GM21526 (cell line): ENCODE data around the gene RASGRP1.

Source experiments
- ATAC-seq: cut with Tn5 transposase; IDR thresholded peaks from one replicate; pipeline ENCODE4 v1.9.1; 2021; ENCODE audit warnings: moderate library complexity; ENCODE audit not compliant: unreplicated experiment, low FRiP score

RASGRP1 gene

GRCh38 chr15:38539008-38539343, 25.6 kb downstream of the RASGRP1 start:
- no peak for ATAC-seq

- ATAC-seq, result no peak
These were observed 26.1 kb downstream of the RASGRP1 start for GRCh38 chr15:38538328-38539007.

GRCh38 chr15:38536201-38536676, 28.4 kb downstream of the RASGRP1 start:
- no peak for ATAC-seq

- no peak for ATAC-seq
These were observed 29.0 kb downstream of the RASGRP1 start for GRCh38 chr15:38535491-38536200.

- no peak for ATAC-seq
These were observed 29.9 kb downstream of the RASGRP1 start for GRCh38 chr15:38534691-38535090.

GRCh38 chr15:38533926-38534325, 30.7 kb downstream of the RASGRP1 start:
- ATAC-seq, result no peak

GRCh38 chr15:38533416-38533915, 31.1 kb downstream of the RASGRP1 start:
- no peak for ATAC-seq

- no peak for ATAC-seq
These were observed 31.9 kb downstream of the RASGRP1 start for GRCh38 chr15:38532728-38533127.

GRCh38 chr15:38531509-38531908, 33.1 kb downstream of the RASGRP1 start:
- no peak for ATAC-seq

GRCh38 chr15:38530113-38530512, 34.5 kb downstream of the RASGRP1 start:
- ATAC-seq, result no peak

- no peak for ATAC-seq
These were observed 36.3 kb downstream of the RASGRP1 start for GRCh38 chr15:38528294-38528693.

- ATAC-seq, result no peak
These were observed 38.5 kb downstream of the RASGRP1 start for GRCh38 chr15:38526158-38526557.

GRCh38 chr15:38525489-38525888, 39.1 kb downstream of the RASGRP1 start:
- no peak for ATAC-seq

- no peak for ATAC-seq
These were observed 40.5 kb downstream of the RASGRP1 start for GRCh38 chr15:38524156-38524555.

- ATAC-seq, result no peak
These were observed 41.7 kb downstream of the RASGRP1 start for GRCh38 chr15:38522922-38523321.

- no peak for ATAC-seq
These were observed 43.3 kb downstream of the RASGRP1 start for GRCh38 chr15:38521316-38521715.

GRCh38 chr15:38520035-38520434, 44.6 kb downstream of the RASGRP1 start:
- no peak for ATAC-seq

GRCh38 chr15:38518084-38518483, 46.5 kb downstream of the RASGRP1 start:
- no peak for ATAC-seq

GRCh38 chr15:38517312-38517975, 47.2 kb downstream of the RASGRP1 start:
- ATAC-seq, result no peak

GRCh38 chr15:38516626-38517025, 48.0 kb downstream of the RASGRP1 start:
- no peak for ATAC-seq

GRCh38 chr15:38514601-38515000, 50.0 kb downstream of the RASGRP1 start:
- ATAC-seq, result peak; percentile 60
